GM12865 (cell line): ENCODE measurements around the gene LRRC55.

ENCODE experiments used
- DNase-seq: peaks from one replicate; pipeline ENCODE4 v3.0.0; 2010; ENCODE audit warnings: low read depth
- H3K4me3 ChIP-seq: 2 replicates; pipeline ENCODE4 v1.5.1; 2011; ENCODE audit warnings: mild to moderate bottlenecking, low read depth, low read length, control low read depth
- CTCF ChIP-seq: IDR thresholded peaks from 2 replicates; pipeline ENCODE4 v1.5.1; 2011; ENCODE audit warnings: low read length, control low read depth, low read depth, inconsistent platforms; ENCODE audit not compliant: insufficient read depth; ENCODE audit errors: missing control alignments

LRRC55 gene

GRCh38 chr11:57144075-57144474 lies 37.7 kb upstream of the LRRC55 start:
- TF ChIP-seq CTCF: no peak
- H3K4me3 ChIP-seq: no peak overlapping the region
- DNase-seq: no peak

GRCh38 chr11:57144531-57145320 lies 37.0 kb upstream of the LRRC55 start:
- TF ChIP-seq CTCF: no peak
- no peak overlapping the region for H3K4me3 ChIP-seq

GRCh38 chr11:57146301-57146700 lies 35.5 kb upstream of the LRRC55 start:
- TF ChIP-seq CTCF: no peak
- DNase-seq: no peak
- no peak overlapping the region for H3K4me3 ChIP-seq

More at GRCh38 chr11:57144531-57145320, 37.0 kb upstream of the LRRC55 start:
- no peak for DNase-seq

GRCh38 chr11:57148621-57149020 lies 33.1 kb upstream of the LRRC55 start:
- TF ChIP-seq CTCF: no peak
- no peak for DNase-seq
- no peak overlapping the region for H3K4me3 ChIP-seq

GRCh38 chr11:57150454-57150917 lies 31.3 kb upstream of the LRRC55 start:
- DNase-seq: no peak
- no peak for TF ChIP-seq CTCF
- no peak overlapping the region for H3K4me3 ChIP-seq

GRCh38 chr11:57152134-57152533 lies 29.6 kb upstream of the LRRC55 start:
- no peak for TF ChIP-seq CTCF
- H3K4me3 ChIP-seq: no peak overlapping the region
- DNase-seq: no peak

- H3K4me3 ChIP-seq: no peak overlapping the region
- TF ChIP-seq CTCF: no peak
- DNase-seq: no peak
These were observed 28.3 kb upstream of the LRRC55 start for GRCh38 chr11:57153448-57153847.
